ENCODE measurements around the gene ST8SIA1.

The ST8SIA1 gene

GRCh38 chr12:22271023-22271422, 63.5 kb downstream of the ST8SIA1 start:
- Histone ChIP-seq H3K9ac (ENCODE audit: low read depth in 1 of 2, low read length in 2 of 2) (no peak overlapping the region), H3K36me3 (ENCODE audit: control insufficient read depth in 2 of 2, insufficient read depth in 2 of 2, low read length in 2 of 2) (no peaks in the 10 kb centered on the region), H3K4me1 (ENCODE audit: control insufficient read depth in 2 of 2, insufficient read depth in 2 of 2, low read length in 2 of 2) (no peaks in the 10 kb centered on the region), H3K4me3 (ENCODE audit: low read length in 2 of 2) (no peak overlapping the region), H3K9me3 (ENCODE audit: control insufficient read depth in 2 of 2, low read length in 2 of 2) (no peaks in the 10 kb centered on the region), H3K27ac (ENCODE audit: low read depth in 2 of 2, low read length in 2 of 2) (no peak overlapping the region), H3K27me3 (ENCODE audit: control insufficient read depth in 2 of 2, insufficient read depth in 2 of 2, low read length in 2 of 2) (no peaks in the 10 kb centered on the region)

- H3K27me3 ChIP-seq (ENCODE audit: control insufficient read depth in 2 of 2, insufficient read depth in 2 of 2, low read length in 2 of 2), result no peaks in the 10 kb centered on the region
- H3K9me3 ChIP-seq (ENCODE audit: control insufficient read depth in 2 of 2, low read length in 2 of 2), result no peaks in the 10 kb centered on the region
Measured at GRCh38 chr12:22268973-22269372, 65.5 kb downstream of the ST8SIA1 start.

GRCh38 chr12:22268406-22268805, 66.1 kb downstream of the ST8SIA1 start:
- Histone ChIP-seq H3K27ac (ENCODE audit: low read depth in 2 of 2, low read length in 2 of 2) (no peak overlapping the region), H3K36me3 (ENCODE audit: control insufficient read depth in 2 of 2, insufficient read depth in 2 of 2, low read length in 2 of 2) (no peaks in the 10 kb centered on the region), H3K9me3 (ENCODE audit: control insufficient read depth in 2 of 2, low read length in 2 of 2) (no peaks in the 10 kb centered on the region), H3K27me3 (ENCODE audit: control insufficient read depth in 2 of 2, insufficient read depth in 2 of 2, low read length in 2 of 2) (no peaks in the 10 kb centered on the region), H3K4me3 (ENCODE audit: low read length in 2 of 2) (no peak overlapping the region), H3K9ac (ENCODE audit: low read depth in 1 of 2, low read length in 2 of 2) (no peak overlapping the region), H3K4me1 (ENCODE audit: control insufficient read depth in 2 of 2, insufficient read depth in 2 of 2, low read length in 2 of 2) (no peaks in the 10 kb centered on the region)

More at GRCh38 chr12:22268973-22269372, 65.5 kb downstream of the ST8SIA1 start:
- Histone ChIP-seq H3K4me3 (ENCODE audit: low read length in 2 of 2) (no peak overlapping the region), H3K4me1 (ENCODE audit: control insufficient read depth in 2 of 2, insufficient read depth in 2 of 2, low read length in 2 of 2) (no peaks in the 10 kb centered on the region), H3K36me3 (ENCODE audit: control insufficient read depth in 2 of 2, insufficient read depth in 2 of 2, low read length in 2 of 2) (no peaks in the 10 kb centered on the region), H3K27ac (ENCODE audit: low read depth in 2 of 2, low read length in 2 of 2) (no peak overlapping the region), H3K9ac (ENCODE audit: low read depth in 1 of 2, low read length in 2 of 2) (no peak overlapping the region)

- Histone ChIP-seq H3K9me3 (ENCODE audit: control insufficient read depth in 2 of 2, low read length in 2 of 2) (no peaks in the 10 kb centered on the region), H3K27ac (ENCODE audit: low read depth in 2 of 2, low read length in 2 of 2) (no peak overlapping the region), H3K27me3 (ENCODE audit: control insufficient read depth in 2 of 2, insufficient read depth in 2 of 2, low read length in 2 of 2) (no peaks in the 10 kb centered on the region), H3K4me3 (ENCODE audit: low read length in 2 of 2) (no peak overlapping the region), H3K4me1 (ENCODE audit: control insufficient read depth in 2 of 2, insufficient read depth in 2 of 2, low read length in 2 of 2) (no peaks in the 10 kb centered on the region), H3K9ac (ENCODE audit: low read depth in 1 of 2, low read length in 2 of 2) (no peak overlapping the region), H3K36me3 (ENCODE audit: control insufficient read depth in 2 of 2, insufficient read depth in 2 of 2, low read length in 2 of 2) (no peaks in the 10 kb centered on the region)
Measured at GRCh38 chr12:22266101-22266500, 68.4 kb downstream of the ST8SIA1 start.

GRCh38 chr12:22264380-22264779, 70.1 kb downstream of the ST8SIA1 start:
- no peak overlapping the region for H3K4me3 ChIP-seq (ENCODE audit: low read length in 2 of 2)
- no peak overlapping the region for H3K9ac ChIP-seq (ENCODE audit: low read depth in 1 of 2, low read length in 2 of 2)
- no peaks in the 10 kb centered on the region for H3K36me3 ChIP-seq (ENCODE audit: control insufficient read depth in 2 of 2, insufficient read depth in 2 of 2, low read length in 2 of 2)
- H3K27me3 ChIP-seq (ENCODE audit: control insufficient read depth in 2 of 2, insufficient read depth in 2 of 2, low read length in 2 of 2), result no peaks in the 10 kb centered on the region
- H3K9me3 ChIP-seq (ENCODE audit: control insufficient read depth in 2 of 2, low read length in 2 of 2), result no peaks in the 10 kb centered on the region
- no peak overlapping the region for H3K27ac ChIP-seq (ENCODE audit: low read depth in 2 of 2, low read length in 2 of 2)
- H3K4me1 ChIP-seq (ENCODE audit: control insufficient read depth in 2 of 2, insufficient read depth in 2 of 2, low read length in 2 of 2), result no peaks in the 10 kb centered on the region

- H3K4me1 ChIP-seq (ENCODE audit: control insufficient read depth in 2 of 2, insufficient read depth in 2 of 2, low read length in 2 of 2), result no peaks in the 10 kb centered on the region
- no peaks in the 10 kb centered on the region for H3K27me3 ChIP-seq (ENCODE audit: control insufficient read depth in 2 of 2, insufficient read depth in 2 of 2, low read length in 2 of 2)
- no peaks in the 10 kb centered on the region for H3K9me3 ChIP-seq (ENCODE audit: control insufficient read depth in 2 of 2, low read length in 2 of 2)
- H3K27ac ChIP-seq (ENCODE audit: low read depth in 2 of 2, low read length in 2 of 2), result no peak overlapping the region
- H3K9ac ChIP-seq (ENCODE audit: low read depth in 1 of 2, low read length in 2 of 2), result no peak overlapping the region
- H3K36me3 ChIP-seq (ENCODE audit: control insufficient read depth in 2 of 2, insufficient read depth in 2 of 2, low read length in 2 of 2), result no peaks in the 10 kb centered on the region
- H3K4me3 ChIP-seq (ENCODE audit: low read length in 2 of 2), result no peak overlapping the region
Measured at GRCh38 chr12:22262309-22262708, 72.2 kb downstream of the ST8SIA1 start.

GRCh38 chr12:22257100-22257499, 77.4 kb downstream of the ST8SIA1 start:
- Histone ChIP-seq H3K27ac (ENCODE audit: low read depth in 2 of 2, low read length in 2 of 2) (no peak overlapping the region), H3K9me3 (ENCODE audit: control insufficient read depth in 2 of 2, low read length in 2 of 2) (no peaks in the 10 kb centered on the region), H3K27me3 (ENCODE audit: control insufficient read depth in 2 of 2, insufficient read depth in 2 of 2, low read length in 2 of 2) (no peaks in the 10 kb centered on the region), H3K4me1 (ENCODE audit: control insufficient read depth in 2 of 2, insufficient read depth in 2 of 2, low read length in 2 of 2) (peaks cover 0 to 5% of the 10 kb centered on the region in 2 donors), H3K9ac (ENCODE audit: low read depth in 1 of 2, low read length in 2 of 2) (no peak overlapping the region), H3K4me3 (ENCODE audit: low read length in 2 of 2) (no peak overlapping the region), H3K36me3 (ENCODE audit: control insufficient read depth in 2 of 2, insufficient read depth in 2 of 2, low read length in 2 of 2) (no peaks in the 10 kb centered on the region)

- H3K36me3 ChIP-seq (ENCODE audit: control insufficient read depth in 2 of 2, insufficient read depth in 2 of 2, low read length in 2 of 2), result no peaks in the 10 kb centered on the region
- H3K27ac ChIP-seq (ENCODE audit: low read depth in 2 of 2, low read length in 2 of 2), result no peak overlapping the region
- H3K9ac ChIP-seq (ENCODE audit: low read depth in 1 of 2, low read length in 2 of 2), result no peak overlapping the region
- peaks cover 0 to 5% of the 10 kb centered on the region in 2 donors for H3K4me1 ChIP-seq (ENCODE audit: control insufficient read depth in 2 of 2, insufficient read depth in 2 of 2, low read length in 2 of 2)
- no peaks in the 10 kb centered on the region for H3K27me3 ChIP-seq (ENCODE audit: control insufficient read depth in 2 of 2, insufficient read depth in 2 of 2, low read length in 2 of 2)
- H3K9me3 ChIP-seq (ENCODE audit: control insufficient read depth in 2 of 2, low read length in 2 of 2), result no peaks in the 10 kb centered on the region
- H3K4me3 ChIP-seq (ENCODE audit: low read length in 2 of 2), result no peak overlapping the region
Measured at GRCh38 chr12:22256605-22257004, 77.9 kb downstream of the ST8SIA1 start.

- no peak overlapping the region for H3K9ac ChIP-seq (ENCODE audit: low read depth in 1 of 2, low read length in 2 of 2)
- peaks cover 0 to 5% of the 10 kb centered on the region in 2 donors for H3K4me1 ChIP-seq (ENCODE audit: control insufficient read depth in 2 of 2, insufficient read depth in 2 of 2, low read length in 2 of 2)
- no peak overlapping the region for H3K4me3 ChIP-seq (ENCODE audit: low read length in 2 of 2)
- no peak overlapping the region for H3K27ac ChIP-seq (ENCODE audit: low read depth in 2 of 2, low read length in 2 of 2)
- H3K9me3 ChIP-seq (ENCODE audit: control insufficient read depth in 2 of 2, low read length in 2 of 2), result no peaks in the 10 kb centered on the region
- no peaks in the 10 kb centered on the region for H3K36me3 ChIP-seq (ENCODE audit: control insufficient read depth in 2 of 2, insufficient read depth in 2 of 2, low read length in 2 of 2)
- no peaks in the 10 kb centered on the region for H3K27me3 ChIP-seq (ENCODE audit: control insufficient read depth in 2 of 2, insufficient read depth in 2 of 2, low read length in 2 of 2)
Measured at GRCh38 chr12:22256041-22256441, 78.5 kb downstream of the ST8SIA1 start.

GRCh38 chr12:22255097-22255496, 79.4 kb downstream of the ST8SIA1 start:
- no peaks in the 10 kb centered on the region for H3K9me3 ChIP-seq (ENCODE audit: control insufficient read depth in 2 of 2, low read length in 2 of 2)
- no peak overlapping the region for H3K4me3 ChIP-seq (ENCODE audit: low read length in 2 of 2)
- H3K27ac ChIP-seq (ENCODE audit: low read depth in 2 of 2, low read length in 2 of 2), result no peak overlapping the region
- no peaks in the 10 kb centered on the region for H3K27me3 ChIP-seq (ENCODE audit: control insufficient read depth in 2 of 2, insufficient read depth in 2 of 2, low read length in 2 of 2)
- H3K9ac ChIP-seq (ENCODE audit: low read depth in 1 of 2, low read length in 2 of 2), result no peak overlapping the region
- no peaks in the 10 kb centered on the region for H3K36me3 ChIP-seq (ENCODE audit: control insufficient read depth in 2 of 2, insufficient read depth in 2 of 2, low read length in 2 of 2)
- peaks cover 0 to 5% of the 10 kb centered on the region in 2 donors for H3K4me1 ChIP-seq (ENCODE audit: control insufficient read depth in 2 of 2, insufficient read depth in 2 of 2, low read length in 2 of 2)

GRCh38 chr12:22254478-22254877, 80.0 kb downstream of the ST8SIA1 start:
- H3K9me3 ChIP-seq (ENCODE audit: control insufficient read depth in 2 of 2, low read length in 2 of 2), result no peaks in the 10 kb centered on the region
- H3K4me1 ChIP-seq (ENCODE audit: control insufficient read depth in 2 of 2, insufficient read depth in 2 of 2, low read length in 2 of 2), result peaks cover 0 to 5% of the 10 kb centered on the region in 2 donors
- no peaks in the 10 kb centered on the region for H3K36me3 ChIP-seq (ENCODE audit: control insufficient read depth in 2 of 2, insufficient read depth in 2 of 2, low read length in 2 of 2)
- H3K27me3 ChIP-seq (ENCODE audit: control insufficient read depth in 2 of 2, insufficient read depth in 2 of 2, low read length in 2 of 2), result no peaks in the 10 kb centered on the region
- H3K4me3 ChIP-seq (ENCODE audit: low read length in 2 of 2), result no peak overlapping the region
- H3K9ac ChIP-seq (ENCODE audit: low read depth in 1 of 2, low read length in 2 of 2), result no peak overlapping the region
- H3K27ac ChIP-seq (ENCODE audit: low read depth in 2 of 2, low read length in 2 of 2), result no peak overlapping the region
